ENCODE results near the gene MAMDC4. TPM values are rescaled to one million over a fixed set of nuclear protein-coding genes. Genes with fewer than 3 reads are reported as not detected.

MAMDC4 gene
- total RNA-seq, 1 experiment from 2014 or later = 6.3 TPM

- intact Hi-C loops (cut with micrococcal nuclease; ENCODE audit: unreplicated experiment) = no loop called here
- H3K4me1 ChIP-seq (ENCODE audit: control insufficient read depth, insufficient read depth, low read length) = peaks cover 49% of the 10 kb centered on the region
- no TSS peak for BruUV-seq (replicated peaks)
- ATAC-seq = no peak
- no peak for DNase-seq (ENCODE audit: low read depth, low spot score)
- no peaks in the 10 kb centered on the region for H3K27me3 ChIP-seq (ENCODE audit: control insufficient read depth, insufficient read depth, low read length)
- in situ Hi-C loops (cut with HindIII; ENCODE audit: low pct_unique_long_range_greater_than_20kb, low sequenced_read_pairs) = no loop called here
- peak overlapping the region; percentile 97 for H3K27ac ChIP-seq (ENCODE audit: low read length)
- no peak overlapping the region for H3K4me3 ChIP-seq (ENCODE audit: low read depth in 2 of 2, low read length in 2 of 2)
- no peaks in the 10 kb centered on the region for H3K9me3 ChIP-seq (ENCODE audit: control insufficient read depth, insufficient read depth, low read depth, low read length)
- ChIA-PET POLR2A (no interaction called here), CTCF (interaction anchor here (0.6 to 1.3 kb wide), 2 partner anchors 17 to 22 kb away, joined by 3 to 5 read pairs; no protein-coding TSS in a partner anchor)
- peaks cover 4% of the 10 kb centered on the region; the same call in 1 of the 2 replicates for H3K36me3 ChIP-seq (ENCODE audit: control insufficient read depth, insufficient read depth, low read length)
- no peak for TF ChIP-seq CTCF (IDR thresholded peaks at IDR 0.05)
- no peak for TF ChIP-seq POLR2AphosphoS5 (IDR thresholded peaks at IDR 0.05; ENCODE audit: low read depth, low read length)
- no peak for TF ChIP-seq TCF7L2 (IDR thresholded peaks at IDR 0.05; ENCODE audit: low read depth, low read length)
- no peak for TF ChIP-seq SIN3A (IDR thresholded peaks at IDR 0.05; ENCODE audit: borderline replicate concordance, insufficient read depth, low read depth, low read length)
- no peak for TF ChIP-seq REST (IDR thresholded peaks at IDR 0.05; ENCODE audit: insufficient read depth in 1 of 2, low read depth in 2 of 2, low read length in 1 of 2)
Measured at GRCh38 chr9:136899196-136899595, 47.0 kb downstream of the MAMDC4 start.

GRCh38 chr9:136900556-136900955 is 48.4 kb downstream of the MAMDC4 start:
- BruUV-seq (replicated peaks) = no TSS peak
- DNase-seq (ENCODE audit: low read depth, low spot score) (no peak), ATAC-seq (no peak)
- Histone ChIP-seq H3K4me1 (ENCODE audit: control insufficient read depth, insufficient read depth, low read length) (peaks cover 49% of the 10 kb centered on the region), H3K27ac (ENCODE audit: low read length) (peak overlapping the region; percentile 97), H3K27me3 (ENCODE audit: control insufficient read depth, insufficient read depth, low read length) (no peaks in the 10 kb centered on the region), H3K4me3 (ENCODE audit: low read depth in 2 of 2, low read length in 2 of 2) (no peak overlapping the region), H3K36me3 (ENCODE audit: control insufficient read depth, insufficient read depth, low read length) (peaks cover 6% of the 10 kb centered on the region; the same call in 1 of the 2 replicates), H3K9me3 (ENCODE audit: control insufficient read depth, insufficient read depth, low read depth, low read length) (no peaks in the 10 kb centered on the region)
- ChIA-PET CTCF (no interaction called here), POLR2A (interaction anchor here (0.6 kb wide), 1 partner anchor 19 kb away, joined by 10 read pairs; no protein-coding TSS in a partner anchor)
- intact Hi-C loops (cut with micrococcal nuclease; ENCODE audit: unreplicated experiment) = no loop called here
- TF ChIP-seq POLR2AphosphoS5 (IDR thresholded peaks at IDR 0.05; ENCODE audit: low read depth, low read length) (no peak), REST (IDR thresholded peaks at IDR 0.05; ENCODE audit: insufficient read depth in 1 of 2, low read depth in 2 of 2, low read length in 1 of 2) (no peak), TCF7L2 (IDR thresholded peaks at IDR 0.05; ENCODE audit: low read depth, low read length) (no peak), SIN3A (IDR thresholded peaks at IDR 0.05; ENCODE audit: borderline replicate concordance, insufficient read depth, low read depth, low read length) (no peak), CTCF (IDR thresholded peaks at IDR 0.05) (no peak)
- in situ Hi-C loops (cut with HindIII; ENCODE audit: low pct_unique_long_range_greater_than_20kb, low sequenced_read_pairs) = no loop called here
